Measurements from ENCODE around the gene SYNM. TPM values are rescaled to one million over a fixed set of nuclear protein-coding genes. Genes with fewer than 3 reads are reported as not detected.
A peak's percentile ranks its signal among the peaks of the same experiment; 100 is the strongest.

The SYNM gene
- total and polyA plus RNA-seq, 2 experiments from 2014 or later, result 0.74 to 3.5 TPM

GRCh38 chr15:99142562-99142961, 37.7 kb downstream of the SYNM start:
- no peaks in the 10 kb centered on the region for H3K79me2 ChIP-seq (replicated peaks; ENCODE audit: insufficient read depth)
- H3K4me1 ChIP-seq (ENCODE audit: insufficient read depth), result peaks cover 36% of the 10 kb centered on the region
- no peaks in the 10 kb centered on the region for H3K9me3 Mint-ChIP-seq
- H3K4me1 Mint-ChIP-seq, result peaks cover 49% of the 10 kb centered on the region
- no peaks in the 10 kb centered on the region for H3F3A ChIP-seq (replicated peaks; ENCODE audit: low read depth)
- H3K27me3 ChIP-seq (ENCODE audit: insufficient read depth), result no peaks in the 10 kb centered on the region
- no peaks in the 10 kb centered on the region for H3K36me3 ChIP-seq (ENCODE audit: insufficient read depth)
- peak overlapping the region; percentile 14; the same call in 1 of the 2 replicates for H3K4me3 ChIP-seq
- H3K27ac Mint-ChIP-seq, result peak overlapping the region; percentile 7; the same call in 1 of the 2 replicates
- no peak overlapping the region for H3K4me3 Mint-ChIP-seq
- peaks cover 18% of the 10 kb centered on the region for H3K36me3 Mint-ChIP-seq (ENCODE audit: low read depth)
- DNase-seq (ENCODE audit: low spot score), result peak; percentile 47
- peaks cover under 1% of the 10 kb centered on the region for H3K27me3 Mint-ChIP-seq (ENCODE audit: insufficient read depth, low read depth, poor library complexity)
- no peaks in the 10 kb centered on the region for H3K9me2 ChIP-seq (ENCODE audit: insufficient read depth)
- 0 out of 2 replicates have a peak, but pooled peaks cover 3% of the 10 kb centered on the region for H4K20me1 ChIP-seq (replicated peaks; ENCODE audit: insufficient read depth)
- peak; percentile 57 for ATAC-seq
- TF ChIP-seq NANOG (IDR thresholded peaks at IDR 0.05; ENCODE audit: borderline replicate concordance) (no peak), JUNB (IDR thresholded peaks at IDR 0.05; ENCODE audit: unreplicated experiment) (no peak), STAT1 (IDR thresholded peaks at IDR 0.05; ENCODE audit: unreplicated experiment) (no peak), REST (IDR thresholded peaks at IDR 0.05; ENCODE audit: unreplicated experiment) (no peak), EZH2 (IDR thresholded peaks at IDR 0.05; ENCODE audit: low read depth, unreplicated experiment) (no peak), CTCF (conservative IDR thresholded peaks at IDR 0.05; ENCODE audit: low read depth in 2 of 2) (no peak), ETS1 (IDR thresholded peaks at IDR 0.05) (no peak), ZNF331 (CRISPR knock-in tag; IDR thresholded peaks at IDR 0.05; ENCODE audit: low read depth) (no peak), CREB1 (CRISPR knock-in tag; IDR thresholded peaks at IDR 0.05; ENCODE audit: low read depth) (no peak), POLR2AphosphoS5 (IDR thresholded peaks at IDR 0.05; ENCODE audit: low read depth) (no peak), ZNF462 (CRISPR knock-in tag; IDR thresholded peaks at IDR 0.05) (no peak), EZH2phosphoT487 (IDR thresholded peaks at IDR 0.05; ENCODE audit: unreplicated experiment) (no peak), ZNF114 (CRISPR knock-in tag; IDR thresholded peaks at IDR 0.05) (no peak)
- H3K4me2 ChIP-seq, result peak overlapping the region; percentile 17
- peak overlapping the region; percentile 62; the same call in 1 of the 2 replicates for H3K27ac ChIP-seq (ENCODE audit: low read depth)
- H2AFZ ChIP-seq, result no peak overlapping the region
